WTC11 (cell line): ENCODE results near the gene DAB1.

Experiments
- E2F5 ChIP-seq: sonication (generic); formaldehyde crosslinking; IDR thresholded peaks from 2 replicates; pipeline ENCODE4 v1.8.1; 2022; ENCODE audit warnings: mild to moderate bottlenecking, moderate library complexity, missing genetic modification reagents
- FOXK1 ChIP-seq: sonication (generic); formaldehyde crosslinking; IDR thresholded peaks from 2 replicates; pipeline ENCODE4 v1.8.0; 2022; ENCODE audit warnings: mild to moderate bottlenecking, moderate library complexity, missing genetic modification reagents
- TEAD4 ChIP-seq: sonication (generic); formaldehyde crosslinking; IDR thresholded peaks from 2 replicates; pipeline ENCODE4 v1.8.0; 2022; ENCODE audit warnings: mild to moderate bottlenecking, missing genetic modification reagents
- ZSCAN18 ChIP-seq: fragments of 250-450 bp; sonication (Bioruptor Pico); IDR thresholded peaks from 2 replicates; pipeline ENCODE4 v2.1.2; 2022; ENCODE audit warnings: mild to moderate bottlenecking, moderate library complexity
- TF ChIP-seq, protein P1 (sequence below): sonication (generic); formaldehyde crosslinking; IDR thresholded peaks from 2 replicates; pipeline ENCODE4 v1.8.1; 2023; ENCODE audit warnings: mild to moderate bottlenecking, missing genetic modification reagents
- TF ChIP-seq, protein P2 (sequence below): fragments of 200-600 bp; IDR thresholded peaks from 2 replicates; pipeline ENCODE4 v1.8.0; 2022; ENCODE audit warnings: antibody characterized with exemption
- TF ChIP-seq, protein P3 (sequence below): sonication (generic); formaldehyde crosslinking; IDR thresholded peaks from 2 replicates; pipeline ENCODE4 v1.8.0; 2022; ENCODE audit warnings: mild to moderate bottlenecking, missing genetic modification reagents

- TF ChIP-seq, protein P1, sequence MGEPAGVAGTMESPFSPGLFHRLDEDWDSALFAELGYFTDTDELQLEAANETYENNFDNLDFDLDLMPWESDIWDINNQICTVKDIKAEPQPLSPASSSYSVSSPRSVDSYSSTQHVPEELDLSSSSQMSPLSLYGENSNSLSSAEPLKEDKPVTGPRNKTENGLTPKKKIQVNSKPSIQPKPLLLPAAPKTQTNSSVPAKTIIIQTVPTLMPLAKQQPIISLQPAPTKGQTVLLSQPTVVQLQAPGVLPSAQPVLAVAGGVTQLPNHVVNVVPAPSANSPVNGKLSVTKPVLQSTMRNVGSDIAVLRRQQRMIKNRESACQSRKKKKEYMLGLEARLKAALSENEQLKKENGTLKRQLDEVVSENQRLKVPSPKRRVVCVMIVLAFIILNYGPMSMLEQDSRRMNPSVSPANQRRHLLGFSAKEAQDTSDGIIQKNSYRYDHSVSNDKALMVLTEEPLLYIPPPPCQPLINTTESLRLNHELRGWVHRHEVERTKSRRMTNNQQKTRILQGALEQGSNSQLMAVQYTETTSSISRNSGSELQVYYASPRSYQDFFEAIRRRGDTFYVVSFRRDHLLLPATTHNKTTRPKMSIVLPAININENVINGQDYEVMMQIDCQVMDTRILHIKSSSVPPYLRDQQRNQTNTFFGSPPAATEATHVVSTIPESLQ (CRISPR knock-in tag): no peak
- TF ChIP-seq TEAD4 (CRISPR knock-in tag) (no peak), ZSCAN18 (CRISPR knock-in tag) (no peak), E2F5 (no peak), FOXK1 (CRISPR knock-in tag) (no peak)
- TF ChIP-seq, protein P2, sequence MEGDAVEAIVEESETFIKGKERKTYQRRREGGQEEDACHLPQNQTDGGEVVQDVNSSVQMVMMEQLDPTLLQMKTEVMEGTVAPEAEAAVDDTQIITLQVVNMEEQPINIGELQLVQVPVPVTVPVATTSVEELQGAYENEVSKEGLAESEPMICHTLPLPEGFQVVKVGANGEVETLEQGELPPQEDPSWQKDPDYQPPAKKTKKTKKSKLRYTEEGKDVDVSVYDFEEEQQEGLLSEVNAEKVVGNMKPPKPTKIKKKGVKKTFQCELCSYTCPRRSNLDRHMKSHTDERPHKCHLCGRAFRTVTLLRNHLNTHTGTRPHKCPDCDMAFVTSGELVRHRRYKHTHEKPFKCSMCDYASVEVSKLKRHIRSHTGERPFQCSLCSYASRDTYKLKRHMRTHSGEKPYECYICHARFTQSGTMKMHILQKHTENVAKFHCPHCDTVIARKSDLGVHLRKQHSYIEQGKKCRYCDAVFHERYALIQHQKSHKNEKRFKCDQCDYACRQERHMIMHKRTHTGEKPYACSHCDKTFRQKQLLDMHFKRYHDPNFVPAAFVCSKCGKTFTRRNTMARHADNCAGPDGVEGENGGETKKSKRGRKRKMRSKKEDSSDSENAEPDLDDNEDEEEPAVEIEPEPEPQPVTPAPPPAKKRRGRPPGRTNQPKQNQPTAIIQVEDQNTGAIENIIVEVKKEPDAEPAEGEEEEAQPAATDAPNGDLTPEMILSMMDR: no peak
- TF ChIP-seq, protein P3, sequence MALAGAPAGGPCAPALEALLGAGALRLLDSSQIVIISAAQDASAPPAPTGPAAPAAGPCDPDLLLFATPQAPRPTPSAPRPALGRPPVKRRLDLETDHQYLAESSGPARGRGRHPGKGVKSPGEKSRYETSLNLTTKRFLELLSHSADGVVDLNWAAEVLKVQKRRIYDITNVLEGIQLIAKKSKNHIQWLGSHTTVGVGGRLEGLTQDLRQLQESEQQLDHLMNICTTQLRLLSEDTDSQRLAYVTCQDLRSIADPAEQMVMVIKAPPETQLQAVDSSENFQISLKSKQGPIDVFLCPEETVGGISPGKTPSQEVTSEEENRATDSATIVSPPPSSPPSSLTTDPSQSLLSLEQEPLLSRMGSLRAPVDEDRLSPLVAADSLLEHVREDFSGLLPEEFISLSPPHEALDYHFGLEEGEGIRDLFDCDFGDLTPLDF (CRISPR knock-in tag): no peak
These were observed 151.7 kb downstream of the DAB1 start for GRCh38 chr1:57272150-57272549.
